NCI-H2029 treated with DMSO at 0.1 percent for 48 hours (cell line): Measurements from ENCODE around the gene NAA10.

Experiments
- DNase-seq: peaks from one replicate; lab custom pipeline; 2025; lab: John Stamatoyannopoulos, UW

NAA10 gene

GRCh38 chrX:153883163-153883843, 51.5 kb downstream of the NAA10 start:
- DNase-seq: no peak

- no peak for DNase-seq
Measured at GRCh38 chrX:153882557-153882956, 52.3 kb downstream of the NAA10 start.

GRCh38 chrX:153882086-153882498, 52.7 kb downstream of the NAA10 start:
- DNase-seq: no peak

- no peak for DNase-seq
Measured at GRCh38 chrX:153881281-153881680, 53.6 kb downstream of the NAA10 start.

- DNase-seq: no peak
Measured at GRCh38 chrX:153880440-153880815, 54.4 kb downstream of the NAA10 start.

GRCh38 chrX:153879741-153880439, 54.9 kb downstream of the NAA10 start:
- DNase-seq: no peak
